ENCODE data around the gene MPV17.
"Not testable (repeated sequence)": the region's sequence is repeated elsewhere in the genome, so short reads cannot be mapped to it uniquely, and the experiment has no call there.

DNA sequence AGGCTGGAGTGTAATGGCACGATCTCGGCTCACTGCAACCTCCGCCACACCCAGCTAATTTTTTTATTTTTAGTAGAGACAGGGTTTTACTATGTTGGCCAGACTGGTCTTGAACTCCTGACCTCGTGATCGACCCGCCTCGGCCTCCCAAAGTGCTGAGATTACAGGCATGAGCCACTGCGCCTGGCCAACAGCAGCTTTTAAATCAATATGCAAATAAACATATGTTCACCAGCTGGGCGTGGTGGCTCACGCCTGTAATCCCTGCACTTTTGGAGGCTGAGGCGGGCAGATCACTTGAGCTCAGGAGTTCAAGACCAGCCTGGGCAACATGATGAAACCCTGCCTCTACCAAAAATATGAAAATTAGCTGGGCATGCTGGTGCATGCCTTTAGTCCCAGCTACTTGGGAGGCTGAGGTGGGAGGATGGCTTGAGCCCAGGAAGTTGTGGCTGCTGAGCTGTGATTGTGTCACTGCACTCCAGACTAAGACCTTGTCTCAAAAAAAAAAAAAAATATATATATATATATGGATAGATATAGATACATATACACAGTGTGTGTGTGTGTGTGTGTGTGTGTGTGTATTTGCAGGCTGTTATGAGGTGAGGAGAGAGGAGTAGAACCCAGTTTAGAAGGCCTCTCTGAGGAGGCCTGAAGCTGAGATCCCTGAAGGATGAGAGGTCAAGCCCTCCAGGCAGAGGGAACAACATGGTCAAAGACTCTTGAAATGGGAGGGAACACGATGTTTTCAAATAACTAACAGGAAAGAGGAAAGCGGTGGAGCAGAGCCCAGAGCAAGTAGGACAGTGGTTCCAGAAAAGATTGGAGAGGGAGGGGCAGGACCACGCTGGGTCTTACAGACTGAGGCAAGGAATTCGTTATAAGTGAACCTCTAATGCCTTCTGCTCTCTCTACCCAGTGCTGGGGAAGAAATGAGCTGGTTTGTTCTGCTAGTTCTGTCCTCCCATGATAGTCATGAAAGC, 50.1 kb downstream of the MPV17 start:
- TF ChIP-seq, protein P1, sequence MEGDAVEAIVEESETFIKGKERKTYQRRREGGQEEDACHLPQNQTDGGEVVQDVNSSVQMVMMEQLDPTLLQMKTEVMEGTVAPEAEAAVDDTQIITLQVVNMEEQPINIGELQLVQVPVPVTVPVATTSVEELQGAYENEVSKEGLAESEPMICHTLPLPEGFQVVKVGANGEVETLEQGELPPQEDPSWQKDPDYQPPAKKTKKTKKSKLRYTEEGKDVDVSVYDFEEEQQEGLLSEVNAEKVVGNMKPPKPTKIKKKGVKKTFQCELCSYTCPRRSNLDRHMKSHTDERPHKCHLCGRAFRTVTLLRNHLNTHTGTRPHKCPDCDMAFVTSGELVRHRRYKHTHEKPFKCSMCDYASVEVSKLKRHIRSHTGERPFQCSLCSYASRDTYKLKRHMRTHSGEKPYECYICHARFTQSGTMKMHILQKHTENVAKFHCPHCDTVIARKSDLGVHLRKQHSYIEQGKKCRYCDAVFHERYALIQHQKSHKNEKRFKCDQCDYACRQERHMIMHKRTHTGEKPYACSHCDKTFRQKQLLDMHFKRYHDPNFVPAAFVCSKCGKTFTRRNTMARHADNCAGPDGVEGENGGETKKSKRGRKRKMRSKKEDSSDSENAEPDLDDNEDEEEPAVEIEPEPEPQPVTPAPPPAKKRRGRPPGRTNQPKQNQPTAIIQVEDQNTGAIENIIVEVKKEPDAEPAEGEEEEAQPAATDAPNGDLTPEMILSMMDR (optimal IDR thresholded peaks at IDR 0.05 in 1 of 3, IDR thresholded peaks at IDR 0.05 in 1 of 3, conservative IDR thresholded peaks at IDR 0.05 in 1 of 3; ENCODE audit: extremely low read depth in 1 of 3, insufficient read depth in 2 of 3, low read length in 3 of 3): not testable (repeated sequence)
- TF ChIP-seq EZH2 (IDR thresholded peaks at IDR 0.05; ENCODE audit: low read length): not testable (repeated sequence)
